PC-9 (cell line): Measurements from ENCODE around the gene FBXO34. TPM values are rescaled to one million over a fixed set of nuclear protein-coding genes. Genes with fewer than 3 reads are reported as not detected.

Source experiments
- BruUV-seq: library from RNA; stranded (reverse); fragments of 400-500 nt; replicated peaks from 2 replicates; lab custom pipeline; 2021; lab: Mats Ljungman, UMichigan
- CTCF ChIA-PET: fragments of 300-600 bp; sonication (Branson Sonifier 250); formaldehyde crosslinking; loops from one replicate; lab custom pipeline; 2022; ENCODE audit warnings: antibody characterized with exemption; lab: Charles Lee
- POLR2A ChIA-PET: fragments of 300-600 bp; sonication (Branson Sonifier 250); formaldehyde crosslinking; loops from one replicate; lab custom pipeline; 2022; ENCODE audit warnings: antibody characterized with exemption; ENCODE audit not compliant: unreplicated experiment; lab: Charles Lee
- DNase-seq, 2 experiments: peaks; one replicate each; pipeline versions ENCODE4 v3.0.0 to v3.0.0-alpha.2; 2015 to 2022; ENCODE audit warnings: mixed read lengths in 1 of 2
- H2AFZ ChIP-seq: fragments of 200-600 bp; sonication (generic); 2 replicates; pipeline ENCODE4 v1.8.1; 2017; ENCODE audit warnings: antibody characterized with exemption
- H3F3A ChIP-seq: fragments of 200-600 bp; sonication (generic); 2 replicates; pipeline ENCODE4 v1.8.1; 2017; ENCODE audit warnings: antibody characterized with exemption, mild to moderate bottlenecking, low read depth; ENCODE audit not compliant: insufficient read depth
- H3K27ac ChIP-seq: fragments of 200-600 bp; sonication (generic); 2 replicates; pipeline ENCODE4 v1.6.1; 2016; ENCODE audit warnings: mixed run types
- H3K27me3 ChIP-seq: fragments of 200-600 bp; sonication (generic); 2 replicates; pipeline ENCODE4 v1.6.1; 2016; ENCODE audit warnings: low read depth, mixed run types; ENCODE audit not compliant: insufficient read depth
- H3K36me3 ChIP-seq: fragments of 200-600 bp; sonication (generic); 2 replicates; pipeline ENCODE4 v1.6.1; 2016; ENCODE audit warnings: low read depth, mixed run types
- H3K4me1 ChIP-seq: fragments of 200-600 bp; sonication (generic); replicated peaks from 2 replicates; pipeline ENCODE4 v1.6.1; 2016; ENCODE audit warnings: mixed run types; ENCODE audit not compliant: insufficient read depth
- H3K4me2 ChIP-seq: fragments of 200-600 bp; sonication (generic); 2 replicates; pipeline ENCODE4 v1.6.1; 2017; ENCODE audit warnings: mixed run types
- H3K4me3 ChIP-seq: fragments of 200-600 bp; sonication (generic); 2 replicates; pipeline ENCODE4 v1.6.1; 2016; ENCODE audit warnings: mixed run types
- H3K79me2 ChIP-seq: fragments of 200-600 bp; sonication (generic); 2 replicates; pipeline ENCODE4 v1.6.1; 2017; ENCODE audit warnings: low read depth, mixed run types
- H3K9me2 ChIP-seq: fragments of 200-600 bp; sonication (generic); 2 replicates; pipeline ENCODE4 v1.8.1; 2017; ENCODE audit warnings: mild to moderate bottlenecking; ENCODE audit not compliant: insufficient read depth
- H3K9me3 ChIP-seq: fragments of 200-600 bp; sonication (generic); 2 replicates; pipeline ENCODE4 v1.8.1; 2016; ENCODE audit warnings: low read depth; ENCODE audit not compliant: insufficient read depth
- H4K20me1 ChIP-seq: fragments of 200-600 bp; sonication (generic); 2 replicates; pipeline ENCODE4 v1.8.1; 2017; ENCODE audit not compliant: insufficient read depth
- EZH2 ChIP-seq: fragments of 200-600 bp; sonication (generic); IDR thresholded peaks from 2 replicates; pipeline ENCODE4 v1.8.0; 2017; ENCODE audit warnings: antibody characterized with exemption, low read depth
- intact Hi-C: fragments of 100-400 bp; cut with micrococcal nuclease; formaldehyde crosslinking; loops from one replicate; pipeline ENCODE4 v1.10.0; 2022; ENCODE audit not compliant: unreplicated experiment
- total RNA-seq: library from RNA; stranded (reverse); gene quantifications from 2 replicates; pipeline ENCODE4 v1.2.3, GENCODE V29; 2021
- TF ChIP-seq, protein P1 (sequence below): fragments of 200-600 bp; sonication (generic); conservative IDR thresholded peaks from 2 replicates; pipeline ENCODE4 v1.6.1; 2017; ENCODE audit warnings: mixed run types, antibody characterized with exemption, mild to moderate bottlenecking, moderate library complexity

The FBXO34 gene
- total RNA-seq, 1 experiment from 2014 or later = 32.8 TPM

DNA sequence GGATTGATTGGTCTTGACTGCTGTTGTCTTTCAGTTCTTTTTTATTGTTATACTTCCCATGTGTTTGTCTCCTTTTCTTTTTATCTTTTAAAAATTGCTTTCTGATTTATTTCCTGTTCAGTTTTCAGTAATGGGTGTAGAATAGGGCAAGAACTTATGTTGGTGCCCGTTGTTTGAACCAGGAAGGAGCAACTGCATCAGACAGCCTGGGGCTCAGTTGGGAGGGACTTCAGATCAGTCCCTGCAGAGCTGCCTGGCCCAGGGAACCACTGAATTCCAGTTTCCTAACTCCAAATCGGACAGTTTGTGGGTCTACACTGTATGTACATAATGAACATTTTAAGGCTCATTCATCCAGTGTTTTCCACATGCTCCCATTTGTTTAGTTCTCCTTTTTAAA lies 64.9 kb downstream of the FBXO34 start:
- peak; percentile 56 to 82 for DNase-seq
- BruUV-seq = no TSS peak
- Histone ChIP-seq H3K27ac (peak overlapping the region; percentile 71), H3K36me3 (no peaks in the 10 kb centered on the region), H3K4me3 (no peak overlapping the region), H3F3A (peaks cover 14% of the 10 kb centered on the region; the same call in 1 of the 2 replicates), H2AFZ (no peak overlapping the region), H3K9me2 (no peaks in the 10 kb centered on the region), H3K79me2 (peaks cover 78% of the 10 kb centered on the region), H3K27me3 (no peaks in the 10 kb centered on the region), H3K4me1 (peaks cover 36% of the 10 kb centered on the region), H4K20me1 (no peaks in the 10 kb centered on the region), H3K4me2 (peak overlapping the region; percentile 67), H3K9me3 (no peaks in the 10 kb centered on the region)
- TF ChIP-seq, protein P1, sequence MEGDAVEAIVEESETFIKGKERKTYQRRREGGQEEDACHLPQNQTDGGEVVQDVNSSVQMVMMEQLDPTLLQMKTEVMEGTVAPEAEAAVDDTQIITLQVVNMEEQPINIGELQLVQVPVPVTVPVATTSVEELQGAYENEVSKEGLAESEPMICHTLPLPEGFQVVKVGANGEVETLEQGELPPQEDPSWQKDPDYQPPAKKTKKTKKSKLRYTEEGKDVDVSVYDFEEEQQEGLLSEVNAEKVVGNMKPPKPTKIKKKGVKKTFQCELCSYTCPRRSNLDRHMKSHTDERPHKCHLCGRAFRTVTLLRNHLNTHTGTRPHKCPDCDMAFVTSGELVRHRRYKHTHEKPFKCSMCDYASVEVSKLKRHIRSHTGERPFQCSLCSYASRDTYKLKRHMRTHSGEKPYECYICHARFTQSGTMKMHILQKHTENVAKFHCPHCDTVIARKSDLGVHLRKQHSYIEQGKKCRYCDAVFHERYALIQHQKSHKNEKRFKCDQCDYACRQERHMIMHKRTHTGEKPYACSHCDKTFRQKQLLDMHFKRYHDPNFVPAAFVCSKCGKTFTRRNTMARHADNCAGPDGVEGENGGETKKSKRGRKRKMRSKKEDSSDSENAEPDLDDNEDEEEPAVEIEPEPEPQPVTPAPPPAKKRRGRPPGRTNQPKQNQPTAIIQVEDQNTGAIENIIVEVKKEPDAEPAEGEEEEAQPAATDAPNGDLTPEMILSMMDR = no peak
- no peak for TF ChIP-seq EZH2
- ChIA-PET POLR2A (interaction anchor here (0.5 kb wide), 1 partner anchor 153 kb away, joined by 3 read pairs; no protein-coding TSS in a partner anchor), CTCF (interaction anchor here (0.6 to 0.8 kb wide), 2 partner anchors 96 to 150 kb away, joined by 10 to 11 read pairs; no protein-coding TSS in a partner anchor)
- intact Hi-C loops = loop anchor here (5.0 kb wide), 1 partner anchor 64 kb away; the partner anchor contains the start of gene FBXO34

- intact Hi-C loops = loop anchor here (5.0 kb wide), 1 partner anchor 64 kb away; the partner anchor contains the start of gene FBXO34
- H3K4me2 ChIP-seq = peak overlapping the region; percentile 67
- ChIA-PET POLR2A (interaction anchor here (0.5 kb wide), 1 partner anchor 153 kb away, joined by 3 read pairs; no protein-coding TSS in a partner anchor), CTCF (interaction anchor here (0.6 to 0.8 kb wide), 2 partner anchors 95 to 150 kb away, joined by 10 to 11 read pairs; no protein-coding TSS in a partner anchor)
- H3F3A ChIP-seq = peaks cover 14% of the 10 kb centered on the region; the same call in 1 of the 2 replicates
- peaks cover 36% of the 10 kb centered on the region for H3K4me1 ChIP-seq
- no peaks in the 10 kb centered on the region for H3K27me3 ChIP-seq
- H3K27ac ChIP-seq = peak overlapping the region; percentile 71
- no peaks in the 10 kb centered on the region for H3K9me3 ChIP-seq
- no peak for DNase-seq
- no peak overlapping the region for H2AFZ ChIP-seq
- no TSS peak for BruUV-seq
- H3K4me3 ChIP-seq = no peak overlapping the region
- no peaks in the 10 kb centered on the region for H4K20me1 ChIP-seq
- H3K79me2 ChIP-seq = peaks cover 77% of the 10 kb centered on the region
- no peaks in the 10 kb centered on the region for H3K9me2 ChIP-seq
- TF ChIP-seq, protein P1 = no peak
- no peak for TF ChIP-seq EZH2
- H3K36me3 ChIP-seq = no peaks in the 10 kb centered on the region
Observed at GRCh38 chr14:55336691-55337090, 65.5 kb downstream of the FBXO34 start.

DNA sequence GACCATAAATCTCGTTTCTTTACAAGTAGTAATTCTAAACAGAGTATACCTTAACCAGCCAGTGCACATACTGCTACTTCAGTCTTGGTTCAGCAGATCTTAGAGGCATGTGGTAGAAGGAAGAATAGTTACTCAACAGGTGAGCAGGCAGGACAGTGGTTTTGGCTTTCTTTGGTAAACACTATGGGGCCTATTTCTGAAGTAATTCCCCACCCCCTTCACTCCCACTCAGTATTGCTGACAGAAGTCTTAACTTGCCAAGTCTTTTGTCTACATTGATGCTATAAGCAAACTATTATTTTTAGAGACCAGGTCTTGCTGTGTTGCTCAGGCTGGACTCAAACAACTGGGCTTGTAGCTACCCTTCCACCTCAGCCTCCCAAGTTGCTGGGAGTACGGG lies 68.5 kb downstream of the FBXO34 start:
- CTCF ChIA-PET = no interaction called here

More for the DNA sequence above, 68.5 kb downstream of the FBXO34 start:
- Histone ChIP-seq H4K20me1 (no peaks in the 10 kb centered on the region; the same call in 1 of the 2 replicates), H3K79me2 (peaks cover 65% of the 10 kb centered on the region), H3K36me3 (no peaks in the 10 kb centered on the region), H2AFZ (no peak overlapping the region), H3K4me2 (no peak overlapping the region), H3K9me3 (no peaks in the 10 kb centered on the region), H3F3A (peaks cover 18% of the 10 kb centered on the region; the same call in 1 of the 2 replicates), H3K27ac (no peak overlapping the region), H3K4me1 (peaks cover 25% of the 10 kb centered on the region), H3K27me3 (no peaks in the 10 kb centered on the region), H3K9me2 (no peaks in the 10 kb centered on the region), H3K4me3 (no peak overlapping the region)
- no peak for DNase-seq
- intact Hi-C loops = loop anchor here (5.0 kb wide), 1 partner anchor 67 kb away; the partner anchor contains the start of gene FBXO34
- TF ChIP-seq, protein P1 = no peak
- no peak for TF ChIP-seq EZH2
- POLR2A ChIA-PET = interaction anchor here (0.6 kb wide), 1 partner anchor 23 kb away, joined by 4 read pairs; no protein-coding TSS in a partner anchor
- no TSS peak for BruUV-seq
